Amniotic stem cell (primary cell): ENCODE measurements around the gene HOXA5.

Experiments
- DNase-seq: peaks from one replicate; lab custom pipeline; 2025; lab: John Stamatoyannopoulos, UW

Gene HOXA5

GRCh38 chr7:27118580-27118979 is 24.9 kb downstream of the HOXA5 start:
- no peak for DNase-seq

GRCh38 chr7:27117887-27118491 is 25.5 kb downstream of the HOXA5 start:
- DNase-seq, result no peak

GRCh38 chr7:27116962-27117886 is 26.3 kb downstream of the HOXA5 start:
- DNase-seq, result no peak

- no peak for DNase-seq
Observed at GRCh38 chr7:27116031-27116961, 27.2 kb downstream of the HOXA5 start.

GRCh38 chr7:27115221-27116026 is 28.1 kb downstream of the HOXA5 start:
- DNase-seq, result no peak

GRCh38 chr7:27114881-27115220 is 28.6 kb downstream of the HOXA5 start:
- no peak for DNase-seq

- no peak for DNase-seq
Observed at GRCh38 chr7:27113991-27114769, 29.3 kb downstream of the HOXA5 start.

- DNase-seq, result no peak
Observed at GRCh38 chr7:27112955-27113949, 30.2 kb downstream of the HOXA5 start.

- no peak for DNase-seq
Observed at GRCh38 chr7:27112361-27112760, 31.1 kb downstream of the HOXA5 start.

GRCh38 chr7:27111751-27112277 is 31.7 kb downstream of the HOXA5 start:
- no peak for DNase-seq

- DNase-seq, result no peak
Observed at GRCh38 chr7:27111042-27111750, 32.3 kb downstream of the HOXA5 start.

- no peak for DNase-seq
Observed at GRCh38 chr7:27110186-27111031, 33.1 kb downstream of the HOXA5 start.

GRCh38 chr7:27109466-27110185 is 33.9 kb downstream of the HOXA5 start:
- DNase-seq, result no peak

GRCh38 chr7:27108390-27109127 is 34.9 kb downstream of the HOXA5 start:
- DNase-seq, result no peak

- no peak for DNase-seq
Observed at GRCh38 chr7:27107391-27108381, 35.8 kb downstream of the HOXA5 start.
